GM21381 (cell line): Measurements from ENCODE around the gene BRSK2.
"Not testable (repeated sequence)": the region's sequence is repeated elsewhere in the genome, so short reads cannot be mapped to it uniquely, and the experiment has no call there.

Experiments used
- ATAC-seq: cut with Tn5 transposase; IDR thresholded peaks from one replicate; pipeline ENCODE4 v1.9.1; 2021; ENCODE audit warnings: mild to moderate bottlenecking, moderate library complexity; ENCODE audit not compliant: unreplicated experiment

BRSK2 gene

GRCh38 chr11:1406571-1407485, 17.1 kb downstream of the BRSK2 start:
- no peak for ATAC-seq

GRCh38 chr11:1407668-1408067, 17.9 kb downstream of the BRSK2 start:
- ATAC-seq: no peak

GRCh38 chr11:1408346-1408745, 18.6 kb downstream of the BRSK2 start:
- no peak for ATAC-seq

- ATAC-seq: no peak
Measured at GRCh38 chr11:1409108-1409851, 19.5 kb downstream of the BRSK2 start.

- ATAC-seq: not testable (repeated sequence)
Measured at GRCh38 chr11:1409852-1410125, 20.1 kb downstream of the BRSK2 start.

- no peak for ATAC-seq
Measured at GRCh38 chr11:1410366-1411291, 20.9 kb downstream of the BRSK2 start.

- ATAC-seq: no peak
Measured at GRCh38 chr11:1411301-1411700, 21.6 kb downstream of the BRSK2 start.

- ATAC-seq: not testable (repeated sequence)
Measured at GRCh38 chr11:1411739-1412138, 22.0 kb downstream of the BRSK2 start.

GRCh38 chr11:1412377-1413095, 22.8 kb downstream of the BRSK2 start:
- no peak for ATAC-seq

- ATAC-seq: no peak
Measured at GRCh38 chr11:1414650-1415049, 24.9 kb downstream of the BRSK2 start.

GRCh38 chr11:1415631-1416030, 25.9 kb downstream of the BRSK2 start:
- ATAC-seq: no peak

- ATAC-seq: not testable (repeated sequence)
Measured at GRCh38 chr11:1418192-1418795, 28.6 kb downstream of the BRSK2 start.

GRCh38 chr11:1419811-1420210, 30.1 kb downstream of the BRSK2 start:
- no peak for ATAC-seq

- ATAC-seq: no peak
Measured at GRCh38 chr11:1421291-1421690, 31.6 kb downstream of the BRSK2 start.

GRCh38 chr11:1422481-1422880, 32.7 kb downstream of the BRSK2 start:
- ATAC-seq: no peak

GRCh38 chr11:1422981-1423380, 33.2 kb downstream of the BRSK2 start:
- no peak for ATAC-seq

- ATAC-seq: not testable (repeated sequence)
Measured at GRCh38 chr11:1423406-1423805, 33.7 kb downstream of the BRSK2 start.

GRCh38 chr11:1425006-1425405, 35.3 kb downstream of the BRSK2 start:
- ATAC-seq: no peak

GRCh38 chr11:1425439-1425838, 35.7 kb downstream of the BRSK2 start:
- ATAC-seq: no peak

GRCh38 chr11:1428762-1429316, 39.1 kb downstream of the BRSK2 start:
- ATAC-seq: no peak
